Fibroblast of lung (primary cell): ENCODE data around the gene AZU1. TPM values are rescaled to one million over a fixed set of nuclear protein-coding genes. Genes with fewer than 3 reads are reported as not detected.
"Not testable (repeated sequence)": the region's sequence is repeated elsewhere in the genome, so short reads cannot be mapped to it uniquely, and the experiment has no call there.

Source experiments
- DNase-seq, 2 donors: peaks; one replicate each; pipeline versions ENCODE4 v3.0.0 to v3.0.0-alpha.2; 2010; ENCODE audit warnings: low read depth in 2 of 2
- H2AFZ ChIP-seq: 2 replicates; pipeline ENCODE4 v1.5.1; 2012; ENCODE audit warnings: low read length, control low read depth, inconsistent platforms
- H3K27ac ChIP-seq: 2 replicates; pipeline ENCODE4 v1.5.1; 2011; ENCODE audit warnings: low read length, control low read depth; ENCODE audit not compliant: insufficient read depth
- H3K27me3 ChIP-seq: 2 replicates; pipeline ENCODE4 v1.5.1; 2011; ENCODE audit warnings: mild to moderate bottlenecking, low read length; ENCODE audit not compliant: control insufficient read depth, insufficient read depth
- H3K36me3 ChIP-seq: 2 replicates; pipeline ENCODE4 v1.5.1; 2011; ENCODE audit warnings: low read length; ENCODE audit not compliant: control insufficient read depth, insufficient read depth
- H3K4me1 ChIP-seq: 2 replicates; pipeline ENCODE4 v1.5.1; 2011; ENCODE audit warnings: low read length; ENCODE audit not compliant: control insufficient read depth, insufficient read depth; ENCODE audit errors: extremely low read depth
- H3K4me2 ChIP-seq: 2 replicates; pipeline ENCODE4 v1.5.1; 2011; ENCODE audit warnings: low read length, control low read depth; ENCODE audit not compliant: insufficient read depth; ENCODE audit errors: extremely low read depth
- H3K4me3 ChIP-seq, 4 experiments: fragments of 200-600 bp in 1 of 4; sonication (generic) in 1 of 4; replicated peaks in 1 of 4; 2 replicates each; pipeline ENCODE4 v1.5.1; 2011 to 2016; ENCODE audit warnings: low read length in 4 of 4, low read depth in 3 of 4, mild to moderate bottlenecking in 3 of 4, control low read depth in 2 of 4, inconsistent platforms in 1 of 4, mixed read lengths in 1 of 4; ENCODE audit not compliant: insufficient read depth in 1 of 4; ENCODE audit errors: control extremely low read depth in 1 of 4
- H3K79me2 ChIP-seq: 2 replicates; pipeline ENCODE4 v1.5.1; 2012; ENCODE audit warnings: mild to moderate bottlenecking, low read length, inconsistent platforms; ENCODE audit not compliant: control insufficient read depth, insufficient read depth
- H3K9ac ChIP-seq: 2 replicates; pipeline ENCODE4 v1.5.1; 2011; ENCODE audit warnings: mild to moderate bottlenecking, low read length, control low read depth; ENCODE audit not compliant: insufficient read depth
- H3K9me3 ChIP-seq: 2 replicates; pipeline ENCODE4 v1.5.1; 2012; ENCODE audit warnings: low read depth, low read length; ENCODE audit not compliant: control insufficient read depth, insufficient read depth
- H4K20me1 ChIP-seq: 2 replicates; pipeline ENCODE4 v1.5.1; 2011; ENCODE audit warnings: low read length; ENCODE audit not compliant: control insufficient read depth, insufficient read depth; ENCODE audit errors: extremely low read depth
- EZH2 ChIP-seq: IDR thresholded peaks from 2 replicates; pipeline ENCODE4 v1.5.1; 2012; ENCODE audit warnings: low read length, control low read depth, mild to moderate bottlenecking; ENCODE audit errors: missing control alignments
- polyA plus RNA-seq, 2 donors: library from polyadenylated mRNA; depleted of rRNA in 1 of 2; stranded (reverse) in 1 of 2; unstranded in 1 of 2; fragments of >200 nt; gene quantifications; 2 replicates each; pipeline ENCODE4 v1.2.1, GENCODE V29; 2011 to 2012; ENCODE audit warnings: missing spikeins in 1 of 2
- total RNA-seq: library from RNA; depleted of rRNA; stranded (reverse); fragments of >200 nt; gene quantifications from 2 replicates; pipeline ENCODE4 v1.2.1, GENCODE V29; 2014
- TF ChIP-seq, protein P1 (sequence below), 2 donors: IDR thresholded peaks in 1 of 2; conservative IDR thresholded peaks in 1 of 2; 1 replicate in 1 of 2; 2 replicates in 1 of 2; pipeline ENCODE4 v1.5.1; 2011 to 2012; ENCODE audit warnings: low read length in 2 of 2, control low read depth in 1 of 2, inconsistent platforms in 1 of 2, low read depth in 1 of 2, mild to moderate bottlenecking in 1 of 2

AZU1 gene
- total and polyA plus RNA-seq, 2 donors (not counting 1 experiment from before 2014, with no cell fraction given): 0.17 TPM; not detected in 1

DNA sequence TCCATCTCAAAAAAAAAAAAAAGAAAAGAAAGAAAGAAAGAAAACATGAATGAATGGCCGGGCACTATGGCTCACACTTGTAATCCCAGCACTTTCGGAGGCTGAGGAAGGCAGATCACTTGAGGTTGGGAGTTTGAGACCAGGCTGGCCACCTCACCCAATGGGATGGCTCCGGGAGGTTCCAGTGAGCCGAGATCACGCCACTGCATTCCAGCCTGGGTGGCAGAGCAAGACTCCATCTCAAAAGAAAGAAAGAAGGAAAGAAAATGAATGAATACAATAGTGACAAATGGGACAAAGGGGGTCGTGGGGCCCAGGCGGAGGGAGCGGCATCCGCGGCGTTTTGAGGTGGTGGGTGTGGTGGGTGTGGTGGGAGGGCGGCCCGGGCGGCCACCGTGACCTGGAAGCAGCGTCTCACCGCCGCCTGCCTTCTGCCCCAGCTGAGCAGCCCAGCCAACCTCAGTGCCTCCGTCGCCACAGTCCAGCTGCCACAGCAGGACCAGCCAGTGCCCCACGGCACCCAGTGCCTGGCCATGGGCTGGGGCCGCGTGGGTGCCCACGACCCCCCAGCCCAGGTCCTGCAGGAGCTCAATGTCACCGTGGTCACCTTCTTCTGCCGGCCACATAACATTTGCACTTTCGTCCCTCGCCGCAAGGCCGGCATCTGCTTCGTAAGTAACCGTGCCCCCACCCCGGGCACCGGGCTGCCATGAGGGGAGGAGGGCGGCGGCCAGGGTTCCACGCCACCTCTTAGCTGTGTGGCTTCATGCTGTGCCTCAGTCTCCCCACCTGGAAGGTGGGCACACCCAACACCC lies 18.3 kb downstream of the AZU1 start:
- Histone ChIP-seq H3K79me2 (no peaks in the 10 kb centered on the region), H3K4me3 (no peak overlapping the region), H4K20me1 (no peaks in the 10 kb centered on the region), H3K4me1 (peaks cover 3% of the 10 kb centered on the region), H3K4me2 (no peak overlapping the region), H3K27me3 (peaks cover 19% of the 10 kb centered on the region), H3K9ac (no peak overlapping the region), H3K9me3 (no peaks in the 10 kb centered on the region), H2AFZ (no peak overlapping the region), H3K27ac (no peak overlapping the region), H3K36me3 (no peaks in the 10 kb centered on the region)
- DNase-seq: no peak
- TF ChIP-seq, protein P1, sequence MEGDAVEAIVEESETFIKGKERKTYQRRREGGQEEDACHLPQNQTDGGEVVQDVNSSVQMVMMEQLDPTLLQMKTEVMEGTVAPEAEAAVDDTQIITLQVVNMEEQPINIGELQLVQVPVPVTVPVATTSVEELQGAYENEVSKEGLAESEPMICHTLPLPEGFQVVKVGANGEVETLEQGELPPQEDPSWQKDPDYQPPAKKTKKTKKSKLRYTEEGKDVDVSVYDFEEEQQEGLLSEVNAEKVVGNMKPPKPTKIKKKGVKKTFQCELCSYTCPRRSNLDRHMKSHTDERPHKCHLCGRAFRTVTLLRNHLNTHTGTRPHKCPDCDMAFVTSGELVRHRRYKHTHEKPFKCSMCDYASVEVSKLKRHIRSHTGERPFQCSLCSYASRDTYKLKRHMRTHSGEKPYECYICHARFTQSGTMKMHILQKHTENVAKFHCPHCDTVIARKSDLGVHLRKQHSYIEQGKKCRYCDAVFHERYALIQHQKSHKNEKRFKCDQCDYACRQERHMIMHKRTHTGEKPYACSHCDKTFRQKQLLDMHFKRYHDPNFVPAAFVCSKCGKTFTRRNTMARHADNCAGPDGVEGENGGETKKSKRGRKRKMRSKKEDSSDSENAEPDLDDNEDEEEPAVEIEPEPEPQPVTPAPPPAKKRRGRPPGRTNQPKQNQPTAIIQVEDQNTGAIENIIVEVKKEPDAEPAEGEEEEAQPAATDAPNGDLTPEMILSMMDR (conservative IDR thresholded peaks at IDR 0.05 in 1 of 2, IDR thresholded peaks at IDR 0.05 in 1 of 2; ENCODE audit: low read depth in 1 of 2, low read length in 2 of 2): no peak
- no peak for TF ChIP-seq EZH2

DNA sequence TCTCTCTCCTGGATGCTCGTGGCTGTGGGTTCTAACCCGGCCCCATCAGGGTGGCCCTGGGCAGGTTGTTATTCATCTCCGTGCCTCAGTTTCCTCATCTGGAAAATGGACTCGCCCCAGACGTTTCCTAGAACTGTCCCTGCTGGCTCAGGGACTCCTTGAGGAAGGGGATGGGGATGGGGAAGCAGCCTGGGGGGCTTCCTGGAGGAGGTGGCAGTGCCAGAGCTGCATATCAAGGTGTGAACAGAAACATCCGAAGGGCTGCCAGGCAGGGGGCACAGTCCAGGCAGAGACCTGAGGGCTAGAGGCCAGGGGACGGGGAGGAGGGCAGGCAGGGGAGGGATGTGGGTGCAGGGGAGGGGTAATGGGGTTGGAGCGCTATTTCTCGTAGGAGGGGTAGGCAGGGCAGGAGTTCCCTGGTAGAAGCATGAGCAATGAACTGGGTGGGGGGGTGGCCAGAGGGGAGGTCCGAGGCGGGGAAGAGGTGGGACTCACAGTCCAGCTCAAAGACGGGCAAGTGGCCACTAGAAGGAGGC lies 20.8 kb downstream of the AZU1 start:
- Histone ChIP-seq H3K79me2 (no peaks in the 10 kb centered on the region), H3K4me3 (no peak overlapping the region), H2AFZ (no peak overlapping the region), H3K9ac (no peak overlapping the region), H3K36me3 (no peaks in the 10 kb centered on the region), H3K4me1 (peaks cover 6% of the 10 kb centered on the region), H4K20me1 (no peaks in the 10 kb centered on the region), H3K9me3 (no peaks in the 10 kb centered on the region), H3K4me2 (no peak overlapping the region), H3K27me3 (peaks cover 15% of the 10 kb centered on the region), H3K27ac (no peak overlapping the region)
- DNase-seq: no peak
- TF ChIP-seq, protein P1 (conservative IDR thresholded peaks at IDR 0.05 in 1 of 2, IDR thresholded peaks at IDR 0.05 in 1 of 2; ENCODE audit: low read depth in 1 of 2, low read length in 2 of 2): no peak
- TF ChIP-seq EZH2: no peak

DNA sequence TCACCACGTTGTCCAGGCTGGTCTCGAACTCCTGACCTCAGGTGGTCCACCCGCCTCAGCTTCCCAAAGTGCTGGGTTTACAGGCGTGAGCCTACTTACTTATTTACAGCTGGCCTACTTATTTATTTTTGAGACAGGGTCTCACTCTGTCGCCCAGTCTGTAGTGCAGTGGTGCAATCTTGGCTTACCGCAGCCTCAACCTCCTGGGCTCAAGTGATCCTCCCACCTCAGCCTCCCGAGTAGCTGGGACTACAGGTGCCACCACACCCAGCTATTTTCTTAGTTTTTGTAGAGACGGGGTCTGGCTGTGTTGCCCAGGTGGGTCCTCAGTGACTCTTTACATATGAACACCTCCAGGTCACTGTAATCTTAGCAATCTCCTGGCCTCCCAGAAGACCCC lies 21.6 kb downstream of the AZU1 start:
- H2AFZ ChIP-seq, DNase-seq, H3K27ac ChIP-seq, H3K4me3 ChIP-seq, H4K20me1 ChIP-seq, H3K9ac ChIP-seq, H3K9me3 ChIP-seq, H3K4me2 ChIP-seq, H3K36me3 ChIP-seq, H3K4me1 ChIP-seq, H3K79me2 ChIP-seq: not testable (repeated sequence)
- H3K27me3 ChIP-seq: peaks cover 11% of the 10 kb centered on the region
